Muscle layer of duodenum (tissue), 2 donors: Measurements from ENCODE around the gene ACVRL1.

ENCODE experiments used
- H3K27ac ChIP-seq: one replicate; pipeline ENCODE4 v1.7.0; 2013; ENCODE audit warnings: mild to moderate bottlenecking, low read length
- H3K27me3 ChIP-seq: one replicate; pipeline ENCODE4 v1.7.0; 2013; ENCODE audit warnings: low read depth, mild to moderate bottlenecking, control low read depth, low read length
- H3K36me3 ChIP-seq, 2 donors: one replicate each; pipeline ENCODE4 v1.7.0; 2013; ENCODE audit warnings: low read length in 2 of 2, control low read depth in 1 of 2, mild to moderate bottlenecking in 1 of 2; ENCODE audit not compliant: insufficient read depth in 2 of 2, control insufficient read depth in 1 of 2
- H3K4me1 ChIP-seq, 2 donors: one replicate each; pipeline ENCODE4 v1.7.0; 2013; ENCODE audit warnings: low read length in 2 of 2, mild to moderate bottlenecking in 2 of 2, control low read depth in 1 of 2, moderate library complexity in 1 of 2; ENCODE audit not compliant: insufficient read depth in 2 of 2, control insufficient read depth in 1 of 2
- H3K4me3 ChIP-seq, 2 donors: one replicate each; pipeline ENCODE4 v1.7.0; 2013; ENCODE audit warnings: low read length in 2 of 2, low read depth in 1 of 2, mild to moderate bottlenecking in 1 of 2
- H3K9me3 ChIP-seq, 2 donors: one replicate each; pipeline ENCODE4 v1.7.0; 2013; ENCODE audit warnings: low read length in 2 of 2, control low read depth in 1 of 2, mild to moderate bottlenecking in 1 of 2; ENCODE audit not compliant: control insufficient read depth in 1 of 2
- donor health status: healthy.

The ACVRL1 gene

GRCh38 chr12:51922762-51923505 is 15.6 kb downstream of the ACVRL1 start:
- Histone ChIP-seq H3K27ac (peak overlapping the region; percentile 64), H3K36me3 (no peaks in the 10 kb centered on the region), H3K9me3 (no peaks in the 10 kb centered on the region), H3K27me3 (no peaks in the 10 kb centered on the region), H3K4me3 (peak overlapping the region in 1 of 2 donors; percentile 21), H3K4me1 (peaks cover 0 to 19% of the 10 kb centered on the region in 2 donors)

- Histone ChIP-seq H3K9me3 (no peaks in the 10 kb centered on the region), H3K36me3 (no peaks in the 10 kb centered on the region), H3K27me3 (no peaks in the 10 kb centered on the region), H3K27ac (peak overlapping the region; percentile 64), H3K4me3 (peak overlapping the region in 1 of 2 donors; percentile 21), H3K4me1 (peaks cover 0 to 19% of the 10 kb centered on the region in 2 donors)
Observed at GRCh38 chr12:51923506-51924365, 16.4 kb downstream of the ACVRL1 start.

DNA sequence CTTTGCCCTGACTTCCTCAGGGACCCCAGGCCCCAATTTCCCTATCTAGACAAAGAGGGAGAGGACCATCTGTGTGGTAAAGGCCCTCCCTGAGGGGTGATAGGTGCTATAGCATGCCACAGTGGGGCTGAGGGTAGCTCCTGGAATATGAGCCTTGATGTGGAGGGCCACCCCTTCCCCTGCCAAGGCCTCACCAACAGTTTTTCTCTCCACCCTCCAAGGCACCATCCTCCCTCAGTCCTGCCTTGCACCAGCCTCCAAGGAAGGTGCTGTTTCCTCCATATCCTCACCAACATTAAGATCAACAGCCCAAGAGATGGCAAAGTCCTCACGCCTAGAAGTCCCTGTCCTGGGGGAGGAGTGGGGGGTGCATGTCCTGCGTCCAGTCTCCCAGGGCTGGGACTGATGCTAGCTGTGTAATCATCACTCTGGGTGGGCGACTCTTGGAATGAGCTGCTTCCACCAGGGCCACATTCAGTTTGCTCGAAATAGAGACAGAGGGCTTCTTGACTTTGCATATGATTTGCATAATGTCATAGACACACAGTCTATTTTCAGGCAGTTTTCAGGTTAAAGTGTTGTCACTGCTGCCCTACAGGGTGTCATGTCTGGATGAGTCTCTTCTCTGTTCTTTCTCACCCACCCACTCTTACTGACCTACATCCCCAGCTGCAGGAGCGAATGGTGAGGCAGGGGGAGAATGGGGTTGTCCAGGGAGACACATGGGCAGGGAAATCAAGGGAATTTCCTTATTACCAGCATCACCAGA is 17.4 kb downstream of the ACVRL1 start:
- Histone ChIP-seq H3K36me3 (no peaks in the 10 kb centered on the region), H3K4me1 (peaks cover 0 to 19% of the 10 kb centered on the region in 2 donors), H3K27ac (no peak overlapping the region), H3K4me3 (no peak overlapping the region), H3K27me3 (no peaks in the 10 kb centered on the region), H3K9me3 (no peaks in the 10 kb centered on the region)

- Histone ChIP-seq H3K27me3 (no peaks in the 10 kb centered on the region), H3K9me3 (no peaks in the 10 kb centered on the region), H3K4me3 (no peak overlapping the region), H3K4me1 (peaks cover 0 to 19% of the 10 kb centered on the region in 2 donors), H3K36me3 (no peaks in the 10 kb centered on the region), H3K27ac (no peak overlapping the region)
Observed at GRCh38 chr12:51925346-51926063, 18.2 kb downstream of the ACVRL1 start.

GRCh38 chr12:51926064-51926632 is 18.8 kb downstream of the ACVRL1 start:
- no peak overlapping the region for H3K4me3 ChIP-seq

GRCh38 chr12:51926718-51927117 is 19.4 kb downstream of the ACVRL1 start:
- peak overlapping the region; percentile 60 for H3K27ac ChIP-seq
- no peak overlapping the region for H3K4me3 ChIP-seq

More at GRCh38 chr12:51926064-51926632, 18.8 kb downstream of the ACVRL1 start:
- Histone ChIP-seq H3K27ac (peak overlapping the region; percentile 60), H3K9me3 (no peaks in the 10 kb centered on the region), H3K27me3 (no peaks in the 10 kb centered on the region), H3K4me1 (peaks cover 0 to 19% of the 10 kb centered on the region in 2 donors), H3K36me3 (no peaks in the 10 kb centered on the region)

GRCh38 chr12:51932218-51933076 is 25.1 kb downstream of the ACVRL1 start:
- H3K36me3 ChIP-seq, result no peaks in the 10 kb centered on the region
- no peak overlapping the region for H3K27ac ChIP-seq
- H3K9me3 ChIP-seq, result no peaks in the 10 kb centered on the region
- H3K4me3 ChIP-seq, result no peak overlapping the region
- H3K4me1 ChIP-seq, result no peaks in the 10 kb centered on the region
- H3K27me3 ChIP-seq, result no peaks in the 10 kb centered on the region

More at GRCh38 chr12:51926718-51927117, 19.4 kb downstream of the ACVRL1 start:
- H3K27me3 ChIP-seq, result no peaks in the 10 kb centered on the region
- no peaks in the 10 kb centered on the region for H3K9me3 ChIP-seq
- peaks cover 0 to 19% of the 10 kb centered on the region in 2 donors for H3K4me1 ChIP-seq
- no peaks in the 10 kb centered on the region for H3K36me3 ChIP-seq

DNA sequence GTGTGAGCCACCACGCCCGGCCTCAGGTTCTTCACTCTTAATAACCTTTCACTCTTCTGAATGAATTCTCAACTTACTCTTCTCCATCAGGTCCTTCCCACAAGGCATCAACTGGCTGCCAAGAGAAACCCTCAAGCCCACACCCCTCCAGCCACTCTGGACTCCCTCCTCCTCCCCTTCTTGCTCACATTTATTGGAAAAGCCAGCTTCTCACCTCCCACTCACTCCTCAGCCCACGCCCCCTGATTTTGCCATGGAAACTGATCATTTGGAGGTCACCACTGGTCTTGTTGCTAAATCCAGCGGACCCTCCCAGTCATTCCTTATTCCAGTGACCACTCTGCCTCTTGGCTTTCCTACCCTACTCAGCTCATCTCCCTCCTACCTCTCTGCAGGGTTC is 26.8 kb downstream of the ACVRL1 start:
- Histone ChIP-seq H3K36me3 (no peaks in the 10 kb centered on the region), H3K4me1 (no peaks in the 10 kb centered on the region), H3K9me3 (no peaks in the 10 kb centered on the region), H3K27me3 (no peaks in the 10 kb centered on the region), H3K4me3 (no peak overlapping the region), H3K27ac (no peak overlapping the region)

- H3K36me3 ChIP-seq, result no peaks in the 10 kb centered on the region
- no peaks in the 10 kb centered on the region for H3K9me3 ChIP-seq
- no peaks in the 10 kb centered on the region for H3K27me3 ChIP-seq
- H3K27ac ChIP-seq, result no peak overlapping the region
- peaks cover 8 to 9% of the 10 kb centered on the region in 2 donors for H3K4me1 ChIP-seq
- no peak overlapping the region for H3K4me3 ChIP-seq
Observed at GRCh38 chr12:51937926-51938325, 30.6 kb downstream of the ACVRL1 start.

DNA sequence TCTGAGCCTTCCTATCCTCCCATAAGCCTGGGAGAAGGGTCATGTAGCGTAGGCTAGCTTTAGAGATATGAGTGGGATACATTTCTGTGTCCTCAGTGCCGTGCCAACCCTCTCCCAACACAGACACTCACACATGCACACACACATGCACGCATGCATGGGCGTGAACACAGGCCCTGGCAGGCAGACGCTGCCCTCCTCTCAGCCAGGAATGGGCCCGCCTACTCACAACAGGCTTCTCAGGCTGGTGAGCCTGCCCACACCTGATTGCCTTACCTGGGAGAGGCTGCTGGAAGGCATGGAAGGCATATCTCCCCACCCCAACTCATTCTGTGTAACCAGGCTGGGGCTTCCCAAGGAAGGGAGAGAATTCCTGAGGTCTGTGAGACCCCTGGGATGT is 31.4 kb downstream of the ACVRL1 start:
- H3K27ac ChIP-seq, result no peak overlapping the region
- H3K4me1 ChIP-seq, result peaks cover 8 to 9% of the 10 kb centered on the region in 2 donors
- peaks cover 0 to 3% of the 10 kb centered on the region in 2 donors for H3K9me3 ChIP-seq
- no peaks in the 10 kb centered on the region for H3K27me3 ChIP-seq
- H3K4me3 ChIP-seq, result no peak overlapping the region
- H3K36me3 ChIP-seq, result no peaks in the 10 kb centered on the region
